ENCODE data around the gene PITX2. TPM values are rescaled to one million over a fixed set of nuclear protein-coding genes. Genes with fewer than 3 reads are reported as not detected.

Gene PITX2
- total and polyA plus RNA-seq, 7 donors: 12.4 to 66.3 (median 49.2) TPM

DNA sequence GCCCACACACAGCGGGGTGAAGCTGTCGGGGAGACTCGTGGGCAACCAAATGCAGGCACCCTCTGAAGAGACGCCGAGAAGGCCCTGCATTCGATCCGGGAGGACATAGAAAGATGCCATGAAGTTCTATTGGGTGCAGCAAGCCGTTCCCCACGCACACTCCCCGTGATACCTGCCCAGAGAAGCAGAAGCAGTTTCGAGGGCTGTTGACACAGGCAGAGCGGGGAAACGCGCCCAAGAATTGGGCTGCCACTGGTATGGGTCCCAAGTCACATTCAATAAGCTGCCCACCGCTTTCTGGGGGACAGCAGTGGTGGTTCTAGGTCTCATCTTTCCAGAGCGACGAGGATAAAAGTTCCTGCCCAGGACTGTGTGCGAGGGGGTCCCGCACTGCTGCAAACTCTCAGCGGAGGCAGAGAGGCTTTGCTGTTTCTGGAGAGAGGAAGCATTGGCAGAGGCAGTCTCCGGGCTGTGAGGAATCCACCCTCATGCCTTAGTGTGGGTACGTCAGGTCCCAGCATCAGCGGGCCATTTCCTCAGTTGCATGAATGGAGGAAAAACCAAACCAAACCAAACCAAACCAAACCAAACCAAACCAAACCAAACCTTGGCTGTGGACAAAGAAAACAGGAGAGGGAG lies 10.1 kb downstream of the PITX2 start:
- H3K27me3 ChIP-seq (ENCODE audit: insufficient read depth in 3 of 3, low read length in 2 of 3): peaks cover 0 to 19% (median 6%) of the 10 kb centered on the region in 3 donors

DNA sequence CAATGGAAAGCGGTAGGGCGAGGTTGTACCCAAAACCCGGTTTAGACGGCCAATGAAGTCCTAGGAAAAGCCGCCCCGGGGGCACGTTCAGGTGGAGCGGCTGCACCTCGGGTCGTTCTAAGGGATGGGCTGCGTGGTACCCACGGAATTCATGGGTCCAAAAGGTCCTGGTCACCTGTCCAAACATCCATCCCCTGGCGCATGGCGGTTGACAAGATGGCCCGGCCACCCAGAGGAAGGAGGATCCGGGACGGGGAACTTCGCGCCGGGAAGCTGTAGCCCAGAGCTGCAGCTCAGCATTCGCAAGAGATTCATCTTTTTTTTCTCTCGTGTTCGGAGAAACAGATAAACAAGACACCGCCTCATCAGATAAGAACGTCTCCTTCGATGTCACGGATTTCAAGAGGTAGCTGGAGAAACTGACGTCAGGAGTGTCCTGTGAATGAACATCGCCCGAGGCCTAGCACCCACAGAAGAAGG lies 10.9 kb downstream of the PITX2 start:
- TF ChIP-seq, protein P1, sequence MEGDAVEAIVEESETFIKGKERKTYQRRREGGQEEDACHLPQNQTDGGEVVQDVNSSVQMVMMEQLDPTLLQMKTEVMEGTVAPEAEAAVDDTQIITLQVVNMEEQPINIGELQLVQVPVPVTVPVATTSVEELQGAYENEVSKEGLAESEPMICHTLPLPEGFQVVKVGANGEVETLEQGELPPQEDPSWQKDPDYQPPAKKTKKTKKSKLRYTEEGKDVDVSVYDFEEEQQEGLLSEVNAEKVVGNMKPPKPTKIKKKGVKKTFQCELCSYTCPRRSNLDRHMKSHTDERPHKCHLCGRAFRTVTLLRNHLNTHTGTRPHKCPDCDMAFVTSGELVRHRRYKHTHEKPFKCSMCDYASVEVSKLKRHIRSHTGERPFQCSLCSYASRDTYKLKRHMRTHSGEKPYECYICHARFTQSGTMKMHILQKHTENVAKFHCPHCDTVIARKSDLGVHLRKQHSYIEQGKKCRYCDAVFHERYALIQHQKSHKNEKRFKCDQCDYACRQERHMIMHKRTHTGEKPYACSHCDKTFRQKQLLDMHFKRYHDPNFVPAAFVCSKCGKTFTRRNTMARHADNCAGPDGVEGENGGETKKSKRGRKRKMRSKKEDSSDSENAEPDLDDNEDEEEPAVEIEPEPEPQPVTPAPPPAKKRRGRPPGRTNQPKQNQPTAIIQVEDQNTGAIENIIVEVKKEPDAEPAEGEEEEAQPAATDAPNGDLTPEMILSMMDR (IDR thresholded peaks at IDR 0.05): no peak
- peaks cover 3% of the 10 kb centered on the region for H3K4me1 ChIP-seq
- H3K27me3 ChIP-seq (ENCODE audit: insufficient read depth in 3 of 3, low read length in 2 of 3): peaks cover 0 to 19% (median 6%) of the 10 kb centered on the region in 3 donors
- intact Hi-C loops (cut with DNase I): no loop called here
- no peaks in the 10 kb centered on the region for H3K9me3 ChIP-seq
- no peak overlapping the region for H3K4me3 ChIP-seq
- H3K36me3 ChIP-seq (ENCODE audit: insufficient read depth in 1 of 2, low read depth in 1 of 2): no peaks in the 10 kb centered on the region
- ATAC-seq (no peak), DNase-seq (no peak)
- 50 to 57% (median 51%) methylated on average over 30 of the region's 30 CpGs for WGBS, 3 donors
- H3K27ac ChIP-seq: no peak overlapping the region

More for the DNA sequence above, 10.1 kb downstream of the PITX2 start:
- Histone ChIP-seq H3K9me3 (no peaks in the 10 kb centered on the region), H3K4me3 (no peak overlapping the region), H3K36me3 (ENCODE audit: insufficient read depth in 1 of 2, low read depth in 1 of 2) (no peaks in the 10 kb centered on the region), H3K27ac (no peak overlapping the region), H3K4me1 (peaks cover 8% of the 10 kb centered on the region)
- ATAC-seq: no peak
- 52 to 69% (median 63%) methylated on average over 23 of the region's 23 CpGs for WGBS, 3 donors
- intact Hi-C loops (cut with DNase I): no loop called here
- no peak for DNase-seq
- TF ChIP-seq, protein P1 (IDR thresholded peaks at IDR 0.05): no peak

DNA sequence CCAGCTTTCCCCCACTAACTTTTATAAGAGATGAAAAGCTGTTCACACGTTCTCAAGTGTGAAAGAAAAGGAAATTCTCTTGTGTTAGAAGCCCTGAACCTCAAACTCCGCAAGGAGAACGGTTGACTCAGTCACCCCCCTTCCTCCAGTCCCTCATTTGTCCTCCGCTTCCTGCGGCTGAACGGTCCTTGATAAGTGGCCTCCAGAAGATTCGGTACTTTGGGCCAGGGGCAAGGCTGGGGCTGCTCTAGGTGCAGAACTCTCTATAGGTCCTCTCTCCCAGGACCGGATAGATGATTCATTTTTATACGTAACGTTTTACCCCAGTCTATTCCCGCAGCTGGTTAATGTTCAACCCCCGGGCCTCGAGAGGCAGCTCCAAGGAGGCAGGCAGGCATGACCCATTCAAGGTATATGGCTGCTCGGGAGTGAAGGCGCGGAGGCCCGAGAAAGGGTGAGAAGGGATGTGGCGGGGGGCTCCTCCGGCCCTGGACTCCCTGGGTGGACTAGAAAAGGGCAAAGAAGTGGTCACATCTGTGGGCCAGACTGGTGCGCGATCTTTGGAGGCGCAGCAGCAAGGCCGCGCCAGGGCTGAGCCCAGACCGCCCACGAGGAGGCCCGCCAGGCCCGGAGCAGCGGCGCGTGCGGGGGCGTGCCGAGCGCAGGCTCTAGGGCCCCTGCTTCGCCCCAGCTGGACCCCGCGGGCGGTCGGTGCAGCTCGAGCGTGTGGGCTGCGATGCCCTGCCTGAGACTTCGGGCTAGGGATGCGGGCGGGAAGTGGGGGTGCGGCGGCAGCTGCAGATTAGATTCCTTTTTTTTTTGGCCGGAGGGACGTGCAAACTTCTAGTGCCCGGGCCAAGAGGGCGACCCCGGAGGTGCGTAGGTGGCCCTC lies 11.7 kb downstream of the PITX2 start:
- intact Hi-C loops (cut with DNase I): no loop called here
- TF ChIP-seq, protein P1 (IDR thresholded peaks at IDR 0.05): no peak
- Histone ChIP-seq H3K9me3 (no peaks in the 10 kb centered on the region), H3K36me3 (ENCODE audit: insufficient read depth in 1 of 2, low read depth in 1 of 2) (no peaks in the 10 kb centered on the region), H3K27me3 (ENCODE audit: insufficient read depth in 3 of 3, low read length in 2 of 3) (peaks cover 0 to 19% (median 6%) of the 10 kb centered on the region in 3 donors), H3K4me3 (no peak overlapping the region), H3K4me1 (peaks cover 3% of the 10 kb centered on the region), H3K27ac (no peak overlapping the region)
- DNase-seq (no peak), ATAC-seq (no peak)
- WGBS, 3 donors: 37 to 40% (median 37%) methylated on average over 47 to 54 of the region's 54 CpGs

DNA sequence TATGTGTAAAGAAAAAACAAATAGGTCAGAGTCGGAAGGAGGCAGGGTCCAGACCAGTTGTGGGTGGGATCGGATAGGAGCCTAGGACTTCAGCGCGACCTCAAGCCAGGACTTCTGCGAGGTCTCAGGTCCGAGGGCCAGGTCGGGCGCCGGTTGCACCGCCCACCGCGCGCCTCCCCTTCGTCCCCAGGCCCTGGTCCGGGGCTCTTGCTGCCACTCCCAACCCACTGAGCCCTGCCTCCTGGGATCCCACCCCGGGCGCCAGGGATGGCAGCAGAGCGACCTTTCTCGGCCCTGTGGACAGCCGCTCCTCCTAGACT lies 12.3 kb downstream of the PITX2 start:
- no peak for DNase-seq
- H3K4me3 ChIP-seq: no peak overlapping the region
- no peaks in the 10 kb centered on the region for H3K9me3 ChIP-seq
- ATAC-seq: peak in 1 of 4 donors; percentile 18
- H3K36me3 ChIP-seq (ENCODE audit: insufficient read depth in 1 of 2, low read depth in 1 of 2): no peaks in the 10 kb centered on the region
- peaks cover 3% of the 10 kb centered on the region for H3K4me1 ChIP-seq
- intact Hi-C loops (cut with DNase I): no loop called here
- TF ChIP-seq, protein P1 (IDR thresholded peaks at IDR 0.05): no peak
- no peak overlapping the region for H3K27ac ChIP-seq
- H3K27me3 ChIP-seq (ENCODE audit: insufficient read depth in 3 of 3, low read length in 2 of 3): peaks cover 0 to 16% (median 5%) of the 10 kb centered on the region in 3 donors
- WGBS, 3 donors: 67 to 78% (median 69%) methylated on average over 20 of the region's 20 CpGs

Data from psoas muscle (tissue), 8 donors.